ENCODE measurements around the gene MYOZ2. TPM values are rescaled to one million over a fixed set of nuclear protein-coding genes. Genes with fewer than 3 reads are reported as not detected.

The MYOZ2 gene
- total RNA-seq, result 10.6 TPM

GRCh38 chr4:119135721-119136121, at the start of gene MYOZ2:
Gene MYOZ2, plus strand, starts transcription at chr4:119135832. Its CDS starts 694 bp downstream, at chr4:119136526.

GRCh38 chr4:119212234-119212963, 76.8 kb downstream of the MYOZ2 start, which contains the start of gene USP53:
Gene USP53, plus strand, starts transcription at chr4:119212713. Its CDS starts 27,047 bp downstream, at chr4:119239760.

Other genes with a start within 250 kb of the MYOZ2 start
- 29.0 TPM for gene SYNPO2, start 247.0 kb upstream of the MYOZ2 start, total RNA-seq
- gene USP53, start 76.9 kb downstream of the MYOZ2 start, total RNA-seq, result 29.7 TPM
- gene FABP2, start 186.3 kb downstream of the MYOZ2 start, total RNA-seq, result not detected